ENCODE measurements around the gene OR5B21.

The OR5B21 gene

DNA sequence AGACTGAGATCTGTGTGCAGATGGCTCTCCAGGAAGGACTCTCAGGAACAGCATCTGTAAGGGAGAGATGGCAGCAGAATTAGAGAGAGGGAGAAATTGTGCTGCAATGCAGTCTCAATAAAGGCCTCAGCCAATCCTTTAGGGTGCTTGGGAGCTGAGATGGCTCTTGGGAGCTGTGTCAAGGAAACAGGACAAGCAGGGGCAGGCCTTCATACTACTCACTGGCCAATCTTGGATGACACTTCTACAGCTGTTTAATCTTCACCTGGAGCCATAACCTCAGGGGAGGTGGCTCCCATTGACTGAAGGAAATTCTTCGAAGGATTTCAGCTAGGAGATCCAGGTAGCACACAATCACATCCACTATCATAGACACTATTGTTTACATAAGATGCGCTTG lies 10.0 kb downstream of the OR5B21 start:
- TF ChIP-seq FOXP2 (optimal IDR thresholded peaks at IDR 0.05; ENCODE audit: borderline replicate concordance, extremely low read depth, extremely low read length, insufficient read depth), result no peak
- no peak for TF ChIP-seq SIN3A (IDR thresholded peaks at IDR 0.05; ENCODE audit: borderline replicate concordance, insufficient read depth, low read length)
- no peak for TF ChIP-seq POLR2AphosphoS5 (IDR thresholded peaks at IDR 0.05; ENCODE audit: low read depth, low read length)
- TF ChIP-seq, protein P1, sequence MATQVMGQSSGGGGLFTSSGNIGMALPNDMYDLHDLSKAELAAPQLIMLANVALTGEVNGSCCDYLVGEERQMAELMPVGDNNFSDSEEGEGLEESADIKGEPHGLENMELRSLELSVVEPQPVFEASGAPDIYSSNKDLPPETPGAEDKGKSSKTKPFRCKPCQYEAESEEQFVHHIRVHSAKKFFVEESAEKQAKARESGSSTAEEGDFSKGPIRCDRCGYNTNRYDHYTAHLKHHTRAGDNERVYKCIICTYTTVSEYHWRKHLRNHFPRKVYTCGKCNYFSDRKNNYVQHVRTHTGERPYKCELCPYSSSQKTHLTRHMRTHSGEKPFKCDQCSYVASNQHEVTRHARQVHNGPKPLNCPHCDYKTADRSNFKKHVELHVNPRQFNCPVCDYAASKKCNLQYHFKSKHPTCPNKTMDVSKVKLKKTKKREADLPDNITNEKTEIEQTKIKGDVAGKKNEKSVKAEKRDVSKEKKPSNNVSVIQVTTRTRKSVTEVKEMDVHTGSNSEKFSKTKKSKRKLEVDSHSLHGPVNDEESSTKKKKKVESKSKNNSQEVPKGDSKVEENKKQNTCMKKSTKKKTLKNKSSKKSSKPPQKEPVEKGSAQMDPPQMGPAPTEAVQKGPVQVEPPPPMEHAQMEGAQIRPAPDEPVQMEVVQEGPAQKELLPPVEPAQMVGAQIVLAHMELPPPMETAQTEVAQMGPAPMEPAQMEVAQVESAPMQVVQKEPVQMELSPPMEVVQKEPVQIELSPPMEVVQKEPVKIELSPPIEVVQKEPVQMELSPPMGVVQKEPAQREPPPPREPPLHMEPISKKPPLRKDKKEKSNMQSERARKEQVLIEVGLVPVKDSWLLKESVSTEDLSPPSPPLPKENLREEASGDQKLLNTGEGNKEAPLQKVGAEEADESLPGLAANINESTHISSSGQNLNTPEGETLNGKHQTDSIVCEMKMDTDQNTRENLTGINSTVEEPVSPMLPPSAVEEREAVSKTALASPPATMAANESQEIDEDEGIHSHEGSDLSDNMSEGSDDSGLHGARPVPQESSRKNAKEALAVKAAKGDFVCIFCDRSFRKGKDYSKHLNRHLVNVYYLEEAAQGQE (IDR thresholded peaks at IDR 0.05; ENCODE audit: insufficient read depth in 1 of 2, low read depth in 2 of 2, low read length in 2 of 2), result no peak
- TF ChIP-seq TAF1 (IDR thresholded peaks at IDR 0.05; ENCODE audit: borderline replicate concordance, insufficient read depth, low read length), result no peak

DNA sequence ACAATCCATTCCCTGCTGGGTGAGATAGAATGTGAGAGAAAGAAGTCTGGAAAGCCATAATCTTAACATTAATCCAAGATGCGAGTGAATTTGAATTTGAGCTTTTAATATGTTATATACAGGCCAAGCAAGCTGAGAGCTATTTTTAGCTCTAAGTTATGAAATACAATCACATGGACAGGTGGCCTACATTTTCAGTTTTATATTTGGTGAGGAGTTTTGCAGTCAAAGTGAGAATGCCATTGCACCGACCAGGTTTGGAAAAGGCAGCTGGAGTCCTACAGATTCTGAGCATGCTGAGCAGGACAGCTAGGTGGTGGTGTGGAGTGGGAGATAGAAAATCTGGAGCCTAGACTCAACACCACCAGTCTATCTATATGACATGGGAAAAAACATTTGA lies 12.0 kb downstream of the OR5B21 start:
- TF ChIP-seq TAF1 (IDR thresholded peaks at IDR 0.05; ENCODE audit: borderline replicate concordance, insufficient read depth, low read length) (no peak), SIN3A (IDR thresholded peaks at IDR 0.05; ENCODE audit: borderline replicate concordance, insufficient read depth, low read length) (no peak), POLR2AphosphoS5 (IDR thresholded peaks at IDR 0.05; ENCODE audit: low read depth, low read length) (no peak), FOXP2 (optimal IDR thresholded peaks at IDR 0.05; ENCODE audit: borderline replicate concordance, extremely low read depth, extremely low read length, insufficient read depth) (no peak)
- TF ChIP-seq, protein P1 (IDR thresholded peaks at IDR 0.05; ENCODE audit: insufficient read depth in 1 of 2, low read depth in 2 of 2, low read length in 2 of 2), result no peak

DNA sequence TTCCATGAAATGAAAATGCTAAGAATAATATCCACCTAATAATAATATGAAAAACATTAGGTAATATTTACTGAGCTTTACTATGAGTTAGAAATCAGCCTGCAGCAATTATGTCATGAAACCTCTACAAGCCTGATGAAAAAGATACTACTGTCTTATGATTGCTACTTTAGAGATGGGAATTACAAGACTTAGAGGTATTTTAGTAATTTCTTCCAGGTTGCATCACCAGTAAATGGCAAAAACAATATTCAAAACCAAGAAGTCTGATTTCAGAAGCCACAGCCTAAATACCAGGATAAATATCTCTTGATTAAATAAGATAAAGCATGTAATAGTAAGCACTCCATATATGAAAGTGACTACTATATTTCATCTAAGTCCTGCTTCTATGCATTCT lies 13.8 kb downstream of the OR5B21 start:
- TF ChIP-seq FOXP2 (optimal IDR thresholded peaks at IDR 0.05; ENCODE audit: borderline replicate concordance, extremely low read depth, extremely low read length, insufficient read depth), result no peak
- TF ChIP-seq POLR2AphosphoS5 (IDR thresholded peaks at IDR 0.05; ENCODE audit: low read depth, low read length), result no peak
- no peak for TF ChIP-seq TAF1 (IDR thresholded peaks at IDR 0.05; ENCODE audit: borderline replicate concordance, insufficient read depth, low read length)
- TF ChIP-seq, protein P1 (IDR thresholded peaks at IDR 0.05; ENCODE audit: insufficient read depth in 1 of 2, low read depth in 2 of 2, low read length in 2 of 2), result no peak

DNA sequence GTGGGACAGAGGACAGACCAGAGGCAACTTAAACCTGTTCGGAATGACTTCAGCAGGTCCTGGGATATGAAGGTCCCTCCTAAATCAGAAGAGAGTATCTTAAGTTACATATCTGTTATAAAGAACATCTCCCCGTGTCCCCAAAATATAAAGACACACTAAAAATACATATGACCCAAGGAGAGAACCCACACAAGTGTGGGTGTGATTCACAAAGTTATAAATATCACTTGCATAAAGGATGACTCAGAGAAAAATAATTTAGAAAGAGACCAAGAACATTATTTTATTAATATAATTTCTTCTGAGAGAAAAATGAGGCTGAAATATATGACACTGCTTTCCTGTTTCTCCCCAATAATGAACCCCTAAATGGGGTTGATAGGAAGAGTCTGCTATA lies 14.2 kb downstream of the OR5B21 start:
- TF ChIP-seq TAF1 (IDR thresholded peaks at IDR 0.05; ENCODE audit: borderline replicate concordance, insufficient read depth, low read length), result no peak
- TF ChIP-seq POLR2AphosphoS5 (IDR thresholded peaks at IDR 0.05; ENCODE audit: low read depth, low read length), result no peak
- no peak for TF ChIP-seq FOXP2 (optimal IDR thresholded peaks at IDR 0.05; ENCODE audit: borderline replicate concordance, extremely low read depth, extremely low read length, insufficient read depth)
- no peak for TF ChIP-seq SIN3A (IDR thresholded peaks at IDR 0.05; ENCODE audit: borderline replicate concordance, insufficient read depth, low read length)
- TF ChIP-seq, protein P1 (IDR thresholded peaks at IDR 0.05; ENCODE audit: insufficient read depth in 1 of 2, low read depth in 2 of 2, low read length in 2 of 2), result no peak

DNA sequence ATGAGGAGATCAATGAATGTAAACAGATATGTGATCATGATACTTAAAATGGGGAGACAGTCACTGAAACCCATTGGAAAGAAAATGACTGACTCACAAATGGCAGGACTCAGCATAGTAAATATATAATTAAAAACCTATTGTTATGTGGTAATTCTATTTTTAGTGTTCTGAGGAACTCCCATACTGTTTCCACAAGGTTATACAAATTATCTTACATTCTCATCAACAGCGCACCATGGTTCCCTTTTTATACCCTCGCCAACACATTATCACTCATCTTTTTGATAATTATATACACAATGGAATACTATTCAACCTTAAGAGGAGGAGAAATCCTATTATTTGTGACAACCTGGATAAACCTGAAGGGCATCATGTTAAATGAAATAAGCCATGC lies 17.1 kb downstream of the OR5B21 start:
- no peak for TF ChIP-seq SIN3A (IDR thresholded peaks at IDR 0.05; ENCODE audit: borderline replicate concordance, insufficient read depth, low read length)
- TF ChIP-seq, protein P1 (IDR thresholded peaks at IDR 0.05; ENCODE audit: insufficient read depth in 1 of 2, low read depth in 2 of 2, low read length in 2 of 2), result no peak
- no peak for TF ChIP-seq POLR2AphosphoS5 (IDR thresholded peaks at IDR 0.05; ENCODE audit: low read depth, low read length)
- no peak for TF ChIP-seq FOXP2 (optimal IDR thresholded peaks at IDR 0.05; ENCODE audit: borderline replicate concordance, extremely low read depth, extremely low read length, insufficient read depth)
- no peak for TF ChIP-seq TAF1 (IDR thresholded peaks at IDR 0.05; ENCODE audit: borderline replicate concordance, insufficient read depth, low read length)
